NCI-H82 treated with DMSO at 0.1 percent for 48 hours (cell line): ENCODE data around the gene RPL10A.
"Not testable (repeated sequence)": the region's sequence is repeated elsewhere in the genome, so short reads cannot be mapped to it uniquely, and the experiment has no call there.

Experiments
- DNase-seq: peaks from one replicate; lab custom pipeline; 2025; ENCODE audit not compliant: unreplicated experiment; lab: John Stamatoyannopoulos, UW

RPL10A gene

DNA sequence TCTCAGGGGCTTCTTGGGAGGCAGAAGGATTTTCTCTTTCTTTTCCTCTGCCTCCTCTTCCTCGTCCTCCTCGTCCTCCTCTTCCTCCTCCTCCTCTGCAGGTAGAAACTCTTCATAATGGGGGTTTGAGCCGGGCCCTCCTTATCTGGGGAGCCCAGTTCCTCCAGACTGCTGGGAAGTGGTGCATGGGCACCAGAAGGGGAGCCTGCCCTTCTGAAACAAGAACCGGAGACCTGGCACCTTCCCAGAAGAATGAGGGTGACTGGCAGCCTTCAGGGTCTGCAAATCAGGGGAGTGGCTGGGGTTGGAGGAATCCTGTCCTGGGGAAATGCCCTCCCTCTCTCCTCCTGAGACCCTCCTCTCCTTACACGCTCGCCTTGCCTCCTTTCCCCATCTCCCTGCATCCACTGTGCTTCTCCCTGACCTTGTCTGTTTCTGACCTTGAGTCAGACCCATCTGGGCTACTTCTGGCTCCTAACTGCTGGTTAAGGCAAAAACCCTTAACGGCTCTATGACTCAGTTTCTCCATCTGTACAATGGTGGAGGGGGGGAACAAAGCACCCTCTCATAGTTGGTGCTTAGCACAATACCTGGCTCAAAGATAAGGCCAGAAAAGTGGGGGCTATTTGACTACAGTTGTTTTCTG is 42.8 kb downstream of the RPL10A start:
- no peak for DNase-seq

DNA sequence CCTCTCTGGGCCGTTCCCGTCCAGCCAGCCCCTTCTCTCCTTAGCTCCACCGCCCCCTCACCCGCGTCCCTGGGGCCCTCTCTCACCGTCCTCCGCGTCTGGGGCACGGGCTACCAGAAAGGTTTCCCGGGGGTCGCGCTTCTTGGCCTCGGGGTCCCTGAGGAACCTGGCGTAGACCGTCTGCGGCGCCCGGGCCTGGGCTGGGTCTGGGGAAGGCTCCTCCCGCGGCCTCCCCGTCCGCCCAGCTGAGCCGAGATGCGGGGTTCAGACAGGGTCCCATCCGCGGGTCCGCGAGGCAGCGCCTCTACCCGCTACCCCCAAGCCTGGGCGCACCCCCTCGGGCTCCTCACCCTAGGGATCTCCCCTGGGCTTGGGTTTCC is 43.4 kb downstream of the RPL10A start:
- DNase-seq: no peak

DNA sequence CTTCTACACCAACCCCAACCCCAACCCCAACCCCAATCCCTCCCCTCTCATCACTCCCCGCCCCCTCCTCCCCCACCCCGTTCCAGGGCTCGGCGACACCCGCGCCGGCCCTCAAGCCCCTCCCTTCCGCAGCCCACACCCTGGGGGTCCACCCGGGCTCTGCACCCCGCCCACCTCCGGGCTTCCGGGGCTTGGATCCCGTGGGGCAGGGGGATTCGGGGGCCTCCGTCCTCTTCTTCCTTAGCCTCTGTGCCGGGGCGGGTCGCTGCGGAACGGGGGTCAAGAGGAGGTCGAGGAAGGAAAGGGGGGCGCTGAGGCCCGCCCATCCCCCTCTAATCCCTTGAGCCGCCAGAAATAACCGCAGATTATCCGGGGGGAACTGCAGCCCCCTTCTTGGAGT is 43.8 kb downstream of the RPL10A start:
- no peak for DNase-seq

DNA sequence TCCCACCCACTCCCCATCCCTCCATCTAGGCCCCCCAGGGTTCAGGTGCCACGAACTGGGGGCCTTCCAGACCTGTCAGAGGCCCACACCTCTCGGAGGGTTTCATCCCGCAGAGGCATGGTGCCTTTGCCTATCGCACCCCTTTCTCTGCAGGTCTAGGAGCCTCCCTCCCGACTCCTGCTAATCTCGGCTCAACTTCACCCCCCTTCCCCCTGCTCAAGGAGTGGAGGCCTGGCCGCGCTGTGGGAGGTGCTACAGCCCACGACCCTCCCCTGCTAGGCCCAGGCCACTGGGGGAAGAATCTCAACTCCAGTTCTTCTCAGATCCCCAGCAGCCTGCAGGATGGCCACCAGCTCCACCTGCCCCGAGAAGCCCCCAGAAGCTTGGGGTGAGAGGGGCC is 44.5 kb downstream of the RPL10A start, which contains the start of gene TULP1:
TSS of gene TULP1 (minus strand) at position 157 of the 400 bp plus-strand sequence. CDS start at position 119, 38 bp downstream.
- DNase-seq: peak; percentile 78

DNA sequence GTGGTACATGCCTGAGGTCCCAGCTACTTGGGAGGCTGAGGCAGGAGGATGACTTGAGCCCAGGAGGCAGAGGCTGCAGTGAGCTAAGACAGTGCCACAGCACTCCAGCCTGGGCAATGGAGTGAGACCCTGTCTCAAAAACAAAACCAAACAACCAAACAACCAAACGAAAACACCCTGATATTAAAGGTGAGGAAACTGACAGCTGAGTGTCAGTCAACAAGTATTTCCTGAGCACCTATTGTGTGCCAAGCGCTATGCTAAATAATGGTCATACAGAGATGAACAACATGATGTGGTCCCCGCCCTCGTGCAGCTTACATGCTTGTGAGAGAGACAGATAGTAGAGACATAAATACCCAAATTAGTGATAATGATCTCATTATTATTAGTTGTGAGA is 46.4 kb downstream of the RPL10A start:
- DNase-seq: no peak

DNA sequence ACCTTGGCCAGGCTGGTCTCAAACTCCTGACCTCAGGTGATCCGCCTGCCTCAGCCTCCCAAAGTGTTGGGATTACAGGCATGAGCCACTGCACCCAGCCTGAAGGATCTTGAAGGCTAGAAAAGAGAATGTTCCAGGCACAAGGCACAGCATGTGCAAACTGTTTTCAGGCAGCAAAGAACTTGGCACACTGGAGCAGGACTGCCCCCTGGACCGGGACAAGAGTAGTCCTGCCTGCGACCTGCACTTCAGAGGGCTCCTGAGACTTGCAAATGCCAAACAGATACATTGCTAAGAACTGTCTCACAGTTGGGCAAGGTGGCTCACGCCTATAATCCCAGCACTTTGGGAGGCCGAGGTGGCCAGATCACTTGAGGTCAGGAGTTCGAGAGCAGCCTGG is 47.7 kb downstream of the RPL10A start:
- not testable (repeated sequence) for DNase-seq

DNA sequence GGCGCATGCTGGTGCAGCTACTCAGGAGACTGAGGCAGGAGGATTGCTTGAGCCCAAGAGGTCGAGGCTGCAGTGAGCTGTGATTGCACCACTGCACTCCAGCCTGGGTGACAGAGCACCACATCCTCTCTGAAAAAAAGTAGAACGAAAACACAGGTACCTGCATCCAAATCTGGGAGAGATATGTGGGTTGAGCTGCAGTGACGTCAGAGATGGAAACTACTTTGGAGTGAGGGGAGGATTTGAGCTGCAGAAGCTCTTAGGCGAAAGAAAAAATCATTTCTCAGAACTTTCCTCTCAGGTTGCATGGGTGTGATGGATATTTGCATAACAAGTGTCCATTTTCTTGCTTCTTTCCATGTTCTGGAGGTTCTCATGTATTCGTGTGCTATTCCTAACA is 48.5 kb downstream of the RPL10A start:
- no peak for DNase-seq

DNA sequence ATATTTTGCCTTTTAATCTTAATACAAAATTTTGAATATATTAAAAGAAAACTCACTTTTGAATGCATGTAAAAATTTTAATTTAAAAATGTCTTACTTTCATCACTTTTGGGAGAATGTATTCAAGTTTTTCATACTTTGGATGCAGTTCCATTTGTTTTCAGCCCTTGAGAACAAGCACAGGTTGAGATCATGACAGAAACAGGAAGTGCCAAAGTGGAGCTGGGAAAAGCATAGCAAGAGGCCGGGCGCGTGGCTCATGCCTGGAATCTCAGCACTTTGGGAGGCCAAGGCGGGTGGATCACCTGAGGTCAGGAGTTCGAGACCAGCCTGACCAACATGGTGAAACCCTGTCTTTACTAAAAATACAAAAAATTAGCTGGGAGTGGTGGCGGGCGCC is 49.8 kb downstream of the RPL10A start:
- DNase-seq: not testable (repeated sequence)

DNA sequence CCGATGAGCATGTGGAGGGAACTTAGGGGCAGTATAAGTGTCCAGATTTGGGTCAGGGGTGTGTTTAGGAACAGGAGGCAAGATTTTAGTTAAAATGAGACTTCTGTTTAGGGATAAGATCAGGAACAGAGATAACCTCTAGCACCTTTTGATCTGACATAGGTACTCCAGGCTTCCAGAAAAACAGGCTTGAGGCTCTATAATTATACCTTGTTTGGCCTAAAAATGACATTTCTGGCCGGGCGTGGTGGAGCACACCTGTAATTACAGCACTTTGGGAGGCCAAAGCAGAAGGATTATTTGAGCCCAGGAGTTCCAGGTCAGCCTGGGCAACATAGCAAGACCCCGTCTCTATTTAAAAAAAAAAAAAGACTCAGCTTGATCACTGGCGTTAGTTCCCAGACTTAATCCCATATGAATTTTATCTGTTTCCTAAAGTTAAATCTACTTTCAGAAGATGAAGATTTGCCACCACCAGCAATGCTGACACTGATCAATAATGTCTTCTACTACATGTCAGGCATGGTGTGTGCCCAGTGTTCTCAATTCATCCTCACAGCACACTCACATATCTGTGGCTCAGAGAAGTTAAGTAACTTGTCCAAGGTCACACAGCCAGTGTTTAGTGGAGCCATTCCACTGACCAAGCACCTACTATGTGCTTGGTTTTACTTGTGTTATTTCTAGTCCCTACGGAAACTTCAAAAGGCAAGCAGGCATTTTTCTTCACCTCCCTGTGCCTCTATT is 50.5 kb downstream of the RPL10A start:
- no peak for DNase-seq

DNA sequence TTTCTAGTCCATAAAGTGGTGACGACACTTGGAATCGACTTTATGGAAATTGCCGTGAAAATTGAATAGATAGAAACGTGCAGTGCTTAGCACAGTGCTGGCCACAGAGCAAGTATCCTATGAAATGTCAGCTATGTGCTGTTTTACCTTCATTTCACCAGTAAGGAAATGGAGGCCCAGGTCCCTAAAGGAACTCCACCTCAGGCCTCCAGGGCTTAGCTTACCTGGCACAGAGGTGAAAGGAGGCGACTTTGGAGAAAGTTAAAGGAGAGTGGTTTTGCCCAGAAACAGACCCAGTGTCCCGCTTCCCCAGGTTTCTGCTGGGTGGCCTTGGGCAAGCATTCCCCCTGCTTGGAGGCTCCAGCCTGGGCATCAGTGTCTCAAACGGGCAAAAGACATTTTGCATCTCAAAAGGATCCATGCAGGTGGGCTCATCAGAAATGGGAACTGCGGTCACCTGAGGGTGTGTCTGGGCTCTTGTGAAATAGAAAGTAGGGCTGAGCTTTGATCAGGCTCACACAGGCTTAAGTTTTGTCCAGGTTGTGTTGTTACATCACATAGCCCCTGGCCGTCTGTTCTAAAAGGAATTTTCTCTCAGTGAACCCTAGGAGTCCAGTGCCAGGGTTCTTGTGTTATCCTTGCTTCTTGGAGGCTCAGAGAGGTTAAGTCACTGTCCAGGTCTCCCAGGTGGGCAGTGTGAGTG is 51.3 kb downstream of the RPL10A start:
- no peak for DNase-seq
